Ishikawa (cell line): ENCODE measurements around the gene ADA.

Experiments
- CEBPB ChIP-seq: IDR thresholded peaks from 2 replicates; pipeline ENCODE4 v1.6.1; 2012
- CREB1 ChIP-seq: IDR thresholded peaks from 2 replicates; pipeline ENCODE4 v1.6.1; 2012; ENCODE audit warnings: low read depth
- EGR1 ChIP-seq: IDR thresholded peaks from 2 replicates; pipeline ENCODE4 v1.6.1; 2012
- MAX ChIP-seq: IDR thresholded peaks from 2 replicates; pipeline ENCODE4 v1.6.1; 2012
- NFIC ChIP-seq: IDR thresholded peaks from 2 replicates; pipeline ENCODE4 v1.6.1; 2012
- TAF1 ChIP-seq: IDR thresholded peaks from 2 replicates; pipeline ENCODE4 v1.6.1; 2012; ENCODE audit warnings: low read depth, mild to moderate bottlenecking

GRCh38 chr20:44613575-44613974 lies 37.9 kb downstream of the ADA start:
- no peak for TF ChIP-seq MAX
- TF ChIP-seq NFIC, result no peak
- TF ChIP-seq CEBPB, result no peak
- no peak for TF ChIP-seq EGR1
- TF ChIP-seq TAF1, result no peak
- TF ChIP-seq CREB1, result no peak
